ENCODE measurements around the gene NMNAT2.

The NMNAT2 gene

DNA sequence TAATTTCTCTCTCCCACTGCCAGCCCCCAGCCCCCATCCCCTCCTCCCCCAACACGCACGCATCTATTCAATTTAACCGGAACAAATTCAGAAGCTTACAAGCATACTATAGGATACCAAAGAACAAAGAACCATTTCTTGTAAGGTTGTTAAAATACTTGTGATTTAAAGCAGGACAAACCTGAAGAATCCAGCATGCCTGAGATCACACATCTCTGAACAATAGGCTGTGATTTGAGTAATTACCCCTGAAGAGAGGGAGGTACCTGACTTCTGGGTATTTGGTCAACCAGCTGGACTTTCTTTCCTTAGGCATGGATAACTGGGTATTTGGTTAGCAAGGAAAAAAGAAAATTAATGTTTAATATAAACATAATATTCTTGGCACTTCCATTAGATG is 105.1 kb downstream of the NMNAT2 start:
- no peak for DNase-seq (ENCODE audit: low spot score)

DNA sequence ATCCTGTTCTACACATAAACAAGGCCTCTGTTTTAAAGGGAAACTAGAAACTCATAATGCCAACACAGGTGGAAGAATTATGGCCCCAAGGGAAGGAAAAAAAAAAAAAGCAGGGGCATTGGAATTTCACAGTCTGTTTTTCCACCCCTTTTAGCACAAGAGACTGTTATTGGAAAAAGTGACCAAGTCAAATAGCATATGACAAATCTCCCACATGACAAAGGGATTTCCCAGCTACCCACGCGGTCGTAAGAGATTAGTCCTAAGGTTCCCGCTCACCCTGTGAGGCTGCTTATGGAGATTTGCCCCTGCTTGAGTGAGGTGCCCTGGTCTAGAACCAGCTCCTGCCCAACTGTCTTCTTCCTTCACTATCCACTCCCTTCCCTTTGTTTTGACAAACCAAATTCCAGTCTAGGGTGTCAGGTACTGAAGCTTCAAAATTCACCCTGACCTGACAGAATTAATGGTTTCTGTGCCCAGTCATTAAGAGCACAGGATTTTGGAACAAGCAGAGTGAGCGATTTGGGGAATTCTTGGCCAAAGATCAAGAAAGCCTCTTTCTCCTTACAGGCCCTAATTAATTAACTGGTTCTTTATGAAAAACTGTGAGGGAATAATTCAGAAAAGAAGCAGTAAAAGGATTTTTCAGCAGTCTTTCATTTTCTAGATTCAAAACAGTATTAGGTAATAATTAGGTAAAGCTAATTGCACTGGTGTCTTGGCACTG is 107.3 kb downstream of the NMNAT2 start:
- DNase-seq (ENCODE audit: low spot score), result no peak

GRCh38 chr1:183308719-183309118 is 109.5 kb downstream of the NMNAT2 start:
- DNase-seq (ENCODE audit: low spot score), result no peak

GRCh38 chr1:183306317-183307042 is 111.7 kb downstream of the NMNAT2 start:
- DNase-seq (ENCODE audit: low spot score), result peak; percentile 46

DNA sequence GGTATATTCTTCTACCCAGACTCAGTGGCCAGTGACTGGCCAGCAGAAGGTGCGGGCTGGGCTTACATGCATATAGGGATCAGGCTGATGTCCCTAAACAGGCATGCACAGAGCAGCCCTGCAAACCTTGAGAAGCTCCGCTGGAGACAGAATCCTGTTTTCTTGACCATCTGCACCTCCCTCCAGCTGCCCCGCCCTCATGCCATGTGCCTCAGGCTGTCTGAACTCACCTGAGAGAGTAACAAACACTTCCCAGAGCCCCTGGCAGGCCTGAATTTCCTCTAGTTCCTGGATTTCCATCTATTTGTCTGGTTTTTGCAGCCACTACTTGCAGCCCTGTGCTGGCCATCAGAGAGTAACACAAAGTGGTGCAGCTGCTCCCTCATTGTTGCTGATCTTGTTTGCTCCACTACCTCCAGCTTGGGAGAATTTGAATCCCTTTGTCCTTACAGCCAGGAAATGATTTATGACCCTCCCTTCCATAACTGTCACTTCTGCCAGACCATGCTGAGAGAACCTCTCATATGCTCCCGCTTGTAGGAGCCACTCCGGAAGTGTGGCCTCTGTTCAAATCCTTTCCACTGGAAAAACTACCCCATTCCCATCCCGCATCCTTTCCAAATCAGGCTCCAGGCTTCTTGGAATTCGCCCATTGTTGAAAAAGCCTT is 113.6 kb downstream of the NMNAT2 start:
- no peak for DNase-seq (ENCODE audit: low spot score)

DNA sequence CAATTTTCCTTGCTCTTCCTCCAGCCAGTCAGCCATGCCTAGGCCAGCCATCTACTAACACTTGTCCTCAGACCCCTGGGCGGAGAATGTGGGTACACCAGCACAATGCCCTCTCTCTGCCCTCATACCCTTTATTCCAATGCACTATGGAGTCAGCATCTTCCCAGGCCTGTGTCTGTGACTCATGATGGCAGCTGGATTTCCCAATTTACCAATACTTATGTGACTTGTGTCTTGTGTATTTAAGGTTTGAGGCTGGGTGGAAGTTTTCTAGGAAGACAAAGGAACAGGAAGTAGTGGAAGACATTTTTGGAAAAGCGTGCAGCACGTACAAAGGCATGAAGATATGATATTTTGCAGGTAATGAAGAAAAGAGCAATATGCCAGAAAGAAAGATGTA is 114.3 kb downstream of the NMNAT2 start:
- no peak for DNase-seq (ENCODE audit: low spot score)

GRCh38 chr1:183303323-183303645 is 114.9 kb downstream of the NMNAT2 start:
- no peak for DNase-seq (ENCODE audit: low spot score)

DNA sequence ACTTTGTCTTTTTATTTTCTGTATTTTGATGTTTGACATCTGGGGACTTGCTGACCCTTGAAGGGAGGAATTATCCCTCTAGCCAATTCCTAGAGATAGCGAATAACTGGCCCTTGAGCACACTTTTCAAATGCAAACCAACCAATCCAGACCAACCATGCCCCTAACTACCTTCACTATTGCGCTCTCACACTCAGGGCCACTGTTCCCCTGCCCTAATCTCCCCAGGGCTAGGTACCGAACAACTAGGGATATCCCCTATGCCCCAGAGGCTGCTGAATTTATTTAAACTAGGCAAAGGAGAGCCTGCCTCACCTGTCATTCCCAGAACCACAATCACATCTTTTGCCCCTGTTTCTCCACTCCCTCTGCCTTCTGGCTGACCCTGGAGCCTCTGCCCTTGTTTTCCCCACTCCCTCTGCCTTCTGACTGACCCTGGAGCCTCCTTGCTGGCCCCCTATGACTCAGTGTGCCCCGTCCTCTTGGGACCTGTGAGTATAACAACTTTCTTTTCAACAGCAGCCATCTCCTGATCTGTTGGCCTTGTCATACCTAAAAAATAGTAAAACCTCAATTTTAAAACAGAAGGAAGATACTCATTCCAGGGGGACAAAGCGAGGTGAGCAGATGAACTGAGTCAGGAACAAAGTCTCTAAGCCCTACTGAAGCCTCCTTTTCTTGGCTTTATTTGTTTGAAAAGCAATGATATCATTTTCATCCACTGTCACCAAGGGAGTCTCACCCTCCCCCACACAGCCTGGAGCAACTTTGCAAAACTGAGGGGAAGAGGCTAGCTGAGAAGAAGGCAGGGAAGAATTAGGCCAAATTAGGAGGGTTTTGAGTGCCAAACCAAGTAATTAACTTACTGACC is 115.5 kb downstream of the NMNAT2 start:
- no peak for DNase-seq (ENCODE audit: low spot score)

GRCh38 chr1:183301239-183301638 is 116.9 kb downstream of the NMNAT2 start:
- no peak for DNase-seq (ENCODE audit: low spot score)

GRCh38 chr1:183300828-183301227 is 117.4 kb downstream of the NMNAT2 start:
- DNase-seq (ENCODE audit: low spot score), result no peak

GRCh38 chr1:183300395-183300794 is 117.8 kb downstream of the NMNAT2 start:
- no peak for DNase-seq (ENCODE audit: low spot score)

GRCh38 chr1:183296782-183297181 is 121.4 kb downstream of the NMNAT2 start:
- DNase-seq (ENCODE audit: low spot score), result no peak

GRCh38 chr1:183295521-183295920 is 122.7 kb downstream of the NMNAT2 start:
- DNase-seq (ENCODE audit: low spot score), result no peak

DNA sequence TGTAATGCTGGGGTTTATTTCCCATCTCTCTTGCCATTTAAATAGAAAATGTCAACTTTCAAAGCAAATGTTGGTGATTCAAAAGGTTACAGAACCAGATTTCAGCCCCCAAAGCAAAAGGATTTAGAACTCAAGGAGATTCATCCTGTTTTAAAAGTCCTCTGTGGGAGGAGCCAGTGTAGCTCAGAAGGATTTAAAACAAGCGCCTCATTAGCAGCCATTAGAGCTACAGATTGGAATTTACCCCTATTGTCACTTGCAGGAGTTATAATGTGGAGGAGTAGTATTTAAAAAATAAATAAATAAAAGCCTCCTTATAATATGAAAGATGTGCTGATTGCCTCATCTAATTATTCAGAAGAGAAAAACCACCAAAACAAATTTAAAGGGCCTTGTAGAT is 124.3 kb downstream of the NMNAT2 start:
- DNase-seq (ENCODE audit: low spot score), result no peak

- DNase-seq (ENCODE audit: low spot score), result no peak
These were observed 124.9 kb downstream of the NMNAT2 start for GRCh38 chr1:183293241-183293640.

GRCh38 chr1:183291802-183292514 is 126.2 kb downstream of the NMNAT2 start:
- DNase-seq (ENCODE audit: low spot score), result peak; percentile 57

GRCh38 chr1:183291216-183291762 is 126.9 kb downstream of the NMNAT2 start:
- no peak for DNase-seq (ENCODE audit: low spot score)

GRCh38 chr1:183290628-183291027 is 127.6 kb downstream of the NMNAT2 start:
- DNase-seq (ENCODE audit: low spot score), result no peak

DNA sequence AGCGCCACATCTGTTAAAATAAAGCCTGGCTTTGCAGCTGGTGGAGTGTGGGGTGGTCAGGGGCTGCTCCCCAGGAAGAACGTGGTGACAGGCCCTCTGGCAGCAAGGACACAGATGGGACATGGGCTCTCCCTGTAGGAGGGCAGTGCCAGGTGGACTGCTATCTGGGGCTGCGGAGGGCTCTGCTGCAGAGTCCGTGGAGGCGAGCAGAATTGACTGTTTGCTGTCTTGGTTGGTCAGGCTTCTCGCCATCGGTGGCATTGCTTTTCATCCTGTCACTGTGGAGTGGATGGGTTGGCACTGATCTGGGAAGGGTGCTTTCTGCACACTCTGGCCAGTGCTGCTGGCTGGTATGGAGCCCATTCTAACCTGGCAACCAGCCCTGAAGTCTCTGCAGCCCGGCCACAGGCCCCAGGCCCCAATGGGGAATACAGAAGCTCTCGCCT is 129.1 kb downstream of the NMNAT2 start:
- DNase-seq (ENCODE audit: low spot score), result no peak

DNA sequence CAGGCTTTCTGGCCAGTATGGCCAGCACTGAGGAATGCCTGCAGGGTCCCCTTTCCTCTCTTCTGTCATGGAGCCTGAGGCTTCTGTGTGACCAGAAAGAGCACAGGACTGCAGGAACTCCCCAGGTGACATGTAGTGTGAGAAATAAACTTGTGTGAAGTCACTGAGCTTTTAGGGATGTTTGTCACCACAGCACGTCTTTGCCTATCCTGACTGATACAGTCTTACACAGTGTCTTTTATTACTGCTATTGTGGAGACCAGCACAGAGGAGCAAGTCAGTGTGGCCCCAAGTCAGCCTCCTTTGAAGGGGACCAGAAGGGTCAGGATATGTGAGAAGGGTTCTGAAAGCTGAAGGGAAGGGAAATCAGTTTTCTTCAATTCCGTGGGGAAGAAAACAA is 129.6 kb downstream of the NMNAT2 start:
- DNase-seq (ENCODE audit: low spot score), result no peak

- no peak for DNase-seq (ENCODE audit: low spot score)
These were observed 130.9 kb downstream of the NMNAT2 start for GRCh38 chr1:183287191-183287675.

All from iPS-NIHi11 (cell line).